SK-N-SH (cell line): ENCODE results near the gene GALK2.

ENCODE experiments used
- EP300 ChIP-seq, 2 experiments: IDR thresholded peaks; 2 replicates each; pipeline versions ENCODE4 v1.4.0 to v1.6.1; 2012; ENCODE audit warnings: borderline replicate concordance in 1 of 2, low read depth in 1 of 2, low read length in 1 of 2
- FOXJ3 ChIP-seq: sonication (generic); formaldehyde crosslinking; IDR thresholded peaks from 2 replicates; pipeline ENCODE4 v1.5.1; 2020; ENCODE audit warnings: mild to moderate bottlenecking, missing genetic modification reagents
- TF ChIP-seq, protein P1 (sequence below): fragments of 200-600 bp; sonication (generic); IDR thresholded peaks from 2 replicates; pipeline ENCODE4 v1.6.1; 2017; ENCODE audit warnings: antibody characterized with exemption, mild to moderate bottlenecking, moderate library complexity

DNA sequence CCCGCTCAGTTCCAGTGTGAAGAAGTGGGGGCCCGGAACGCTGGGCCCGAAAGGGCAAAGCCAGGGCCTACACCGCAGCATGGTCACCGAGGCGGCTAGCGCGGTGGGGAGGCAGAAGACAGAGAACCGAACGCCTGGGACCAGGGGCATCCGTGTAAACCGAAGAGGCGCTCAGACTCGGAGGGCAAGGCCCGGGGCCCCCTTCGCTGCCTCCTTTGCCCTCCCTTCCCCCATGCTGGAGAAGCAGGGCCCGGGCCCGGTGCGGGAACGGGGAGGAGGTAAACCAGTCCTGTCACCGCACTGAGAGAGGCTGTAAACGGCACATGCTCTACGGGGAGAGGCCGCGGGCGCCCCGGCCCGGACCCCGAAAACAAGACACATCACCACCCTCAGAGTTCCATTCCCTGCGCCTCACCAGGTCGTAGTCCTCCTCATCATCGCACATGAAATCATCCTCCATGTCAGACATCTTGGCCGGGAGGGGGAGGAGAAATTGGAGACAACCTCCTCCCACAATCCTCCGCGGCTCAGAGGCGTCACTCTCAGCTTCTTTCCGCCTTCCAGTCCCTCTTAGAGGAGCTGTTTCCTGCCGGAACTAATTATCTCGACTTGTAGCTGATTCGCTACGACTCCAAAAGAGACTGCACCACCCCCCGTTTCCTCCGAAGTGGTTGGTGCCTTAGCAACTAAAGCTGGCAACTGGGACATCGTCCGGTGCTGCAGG lies 14.8 kb upstream of the GALK2 start, which contains the start of gene COPS2:
- TF ChIP-seq FOXJ3 (CRISPR knock-in tag) (no peak), EP300 (IDR thresholded peaks at IDR 0.05; ENCODE audit: borderline replicate concordance in 1 of 2, low read depth in 1 of 2, low read length in 1 of 2) (peak in 1 of 2 experiments; percentile 51; a peak in 1 of 4 replicates)
- TF ChIP-seq, protein P1, sequence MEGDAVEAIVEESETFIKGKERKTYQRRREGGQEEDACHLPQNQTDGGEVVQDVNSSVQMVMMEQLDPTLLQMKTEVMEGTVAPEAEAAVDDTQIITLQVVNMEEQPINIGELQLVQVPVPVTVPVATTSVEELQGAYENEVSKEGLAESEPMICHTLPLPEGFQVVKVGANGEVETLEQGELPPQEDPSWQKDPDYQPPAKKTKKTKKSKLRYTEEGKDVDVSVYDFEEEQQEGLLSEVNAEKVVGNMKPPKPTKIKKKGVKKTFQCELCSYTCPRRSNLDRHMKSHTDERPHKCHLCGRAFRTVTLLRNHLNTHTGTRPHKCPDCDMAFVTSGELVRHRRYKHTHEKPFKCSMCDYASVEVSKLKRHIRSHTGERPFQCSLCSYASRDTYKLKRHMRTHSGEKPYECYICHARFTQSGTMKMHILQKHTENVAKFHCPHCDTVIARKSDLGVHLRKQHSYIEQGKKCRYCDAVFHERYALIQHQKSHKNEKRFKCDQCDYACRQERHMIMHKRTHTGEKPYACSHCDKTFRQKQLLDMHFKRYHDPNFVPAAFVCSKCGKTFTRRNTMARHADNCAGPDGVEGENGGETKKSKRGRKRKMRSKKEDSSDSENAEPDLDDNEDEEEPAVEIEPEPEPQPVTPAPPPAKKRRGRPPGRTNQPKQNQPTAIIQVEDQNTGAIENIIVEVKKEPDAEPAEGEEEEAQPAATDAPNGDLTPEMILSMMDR, result no peak
